ENCODE results near the gene USP2.

USP2 gene, protein sequence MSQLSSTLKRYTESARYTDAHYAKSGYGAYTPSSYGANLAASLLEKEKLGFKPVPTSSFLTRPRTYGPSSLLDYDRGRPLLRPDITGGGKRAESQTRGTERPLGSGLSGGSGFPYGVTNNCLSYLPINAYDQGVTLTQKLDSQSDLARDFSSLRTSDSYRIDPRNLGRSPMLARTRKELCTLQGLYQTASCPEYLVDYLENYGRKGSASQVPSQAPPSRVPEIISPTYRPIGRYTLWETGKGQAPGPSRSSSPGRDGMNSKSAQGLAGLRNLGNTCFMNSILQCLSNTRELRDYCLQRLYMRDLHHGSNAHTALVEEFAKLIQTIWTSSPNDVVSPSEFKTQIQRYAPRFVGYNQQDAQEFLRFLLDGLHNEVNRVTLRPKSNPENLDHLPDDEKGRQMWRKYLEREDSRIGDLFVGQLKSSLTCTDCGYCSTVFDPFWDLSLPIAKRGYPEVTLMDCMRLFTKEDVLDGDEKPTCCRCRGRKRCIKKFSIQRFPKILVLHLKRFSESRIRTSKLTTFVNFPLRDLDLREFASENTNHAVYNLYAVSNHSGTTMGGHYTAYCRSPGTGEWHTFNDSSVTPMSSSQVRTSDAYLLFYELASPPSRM

GRCh38 chr11:119381181-119381988 is at the start of gene USP2:
TSS of gene USP2 (minus strand) at chr11:119381690. CDS start at chr11:119373480, 8,210 bp downstream.
- in situ Hi-C loops (cut with MboI; ENCODE audit: low sequenced_read_pairs): no loop called here

- in situ Hi-C loops (cut with MboI; ENCODE audit: low sequenced_read_pairs): no loop called here
Measured at GRCh38 chr11:119427279-119427678, 45.8 kb upstream of the USP2 start.

DNA sequence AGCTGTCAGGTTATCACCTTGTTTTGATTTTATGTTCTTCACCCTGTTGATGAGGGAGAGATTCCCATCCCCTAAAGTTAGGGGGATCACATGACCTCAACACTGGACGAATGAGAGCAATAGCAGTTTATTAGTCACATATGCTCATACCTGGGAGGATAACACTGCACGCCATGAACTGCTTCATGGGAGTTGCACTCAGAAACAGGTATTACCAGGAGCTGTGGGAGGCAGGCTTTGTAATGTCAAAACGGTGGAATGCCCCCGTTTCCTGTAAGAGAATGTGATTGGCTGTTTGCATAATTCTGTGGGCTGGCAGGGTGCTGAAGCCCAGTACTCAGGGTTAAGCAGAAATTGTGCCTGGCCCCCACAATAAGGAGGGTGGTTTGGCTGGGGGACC is 44.7 kb upstream of the USP2 start:
- in situ Hi-C loops (cut with MboI; ENCODE audit: low sequenced_read_pairs): no loop called here

- in situ Hi-C loops (cut with MboI; ENCODE audit: low sequenced_read_pairs): no loop called here
Measured at GRCh38 chr11:119424775-119425174, 43.3 kb upstream of the USP2 start.

GRCh38 chr11:119424276-119424675 is 42.8 kb upstream of the USP2 start:
- in situ Hi-C loops (cut with MboI; ENCODE audit: low sequenced_read_pairs): no loop called here

GRCh38 chr11:119423509-119424254 is 42.2 kb upstream of the USP2 start:
- in situ Hi-C loops (cut with MboI; ENCODE audit: low sequenced_read_pairs): no loop called here

DNA sequence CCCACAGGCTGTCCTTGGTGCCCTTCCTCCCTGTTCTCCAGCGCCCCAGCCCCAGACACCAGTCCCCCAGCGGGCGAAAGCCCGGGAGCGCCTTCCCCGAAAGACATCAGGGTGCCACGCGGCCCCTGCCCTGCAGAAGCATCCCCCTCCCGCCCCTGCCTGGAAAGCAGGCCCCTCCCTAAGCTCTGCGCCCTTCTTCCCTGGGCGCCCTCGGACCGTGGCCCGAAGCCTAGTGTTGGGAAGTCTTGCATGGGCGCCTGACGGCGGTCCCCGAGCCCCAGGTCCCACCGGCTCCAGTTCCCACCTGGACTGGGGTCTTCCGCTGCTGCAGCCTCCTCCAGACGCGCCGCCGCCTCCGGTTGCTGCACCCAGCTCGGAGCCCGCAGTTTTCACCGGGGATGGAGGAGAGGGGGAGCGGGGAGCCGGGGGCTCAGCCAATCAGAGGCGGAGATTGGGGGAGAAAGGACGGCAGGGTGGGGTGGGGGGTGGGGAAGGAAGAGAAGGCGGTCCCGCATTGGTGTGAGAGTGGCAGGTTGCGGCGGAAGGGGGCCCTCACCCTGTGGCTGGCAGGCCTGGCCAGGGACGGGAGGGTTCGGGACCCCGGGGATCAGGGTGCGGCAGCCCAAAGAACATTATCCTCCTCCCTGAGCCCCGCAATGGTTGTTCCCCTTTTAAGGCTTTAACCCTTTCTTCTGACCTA is 41.5 kb upstream of the USP2 start, which contains the start of gene THY1:
TSS of gene THY1 (minus strand) at position 364 of the 700 bp plus-strand sequence. CDS start 2,267 bp downstream, outside the sequence.
- in situ Hi-C loops (cut with MboI; ENCODE audit: low sequenced_read_pairs): no loop called here

DNA sequence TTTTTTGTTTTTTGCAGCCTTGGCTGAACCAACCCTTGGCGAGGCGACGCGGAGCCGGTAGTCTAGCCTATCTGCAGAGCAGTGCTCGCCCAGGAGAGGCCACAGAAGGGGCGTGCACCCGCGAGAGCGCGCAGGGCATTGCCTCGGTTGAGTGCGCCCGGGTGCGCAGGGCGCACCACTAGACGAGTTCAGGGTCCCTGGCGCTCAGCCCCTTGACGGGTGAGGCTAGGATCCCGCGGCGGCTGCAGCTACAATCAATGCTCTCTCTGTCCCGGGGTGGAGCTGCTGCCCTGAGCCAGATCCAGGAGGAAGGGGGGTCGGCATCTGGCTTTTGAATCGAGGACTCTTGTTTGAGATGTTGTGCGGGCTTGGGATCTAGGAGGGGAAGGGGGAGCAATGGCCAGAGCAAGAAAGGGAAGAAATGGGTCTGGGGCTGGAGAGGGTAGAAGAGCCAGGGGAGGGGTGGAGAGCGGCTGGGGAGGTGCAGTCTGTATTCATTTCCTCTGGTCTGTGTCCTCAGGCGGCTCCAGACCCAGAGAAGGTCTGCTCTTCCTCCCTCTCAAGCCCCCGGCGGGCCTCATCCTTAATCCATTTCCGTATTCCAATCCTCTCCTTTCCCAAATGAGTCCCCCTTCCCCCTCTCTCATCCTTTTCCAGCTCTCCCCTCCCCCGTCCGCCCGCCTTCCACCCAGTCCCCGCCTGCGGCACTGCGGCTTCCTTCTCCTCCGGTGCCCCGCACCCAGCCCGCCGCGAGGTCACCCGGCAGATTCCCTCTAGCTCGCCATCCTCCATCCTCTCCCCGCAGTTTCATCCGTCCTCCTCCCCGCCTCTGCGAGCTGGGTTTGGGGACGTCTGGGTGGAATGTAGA is 40.7 kb upstream of the USP2 start:
- in situ Hi-C loops (cut with MboI; ENCODE audit: low sequenced_read_pairs): no loop called here

GRCh38 chr11:119421351-119421750 is 39.9 kb upstream of the USP2 start:
- in situ Hi-C loops (cut with MboI; ENCODE audit: low sequenced_read_pairs): no loop called here

- in situ Hi-C loops (cut with MboI; ENCODE audit: low sequenced_read_pairs): no loop called here
Measured at GRCh38 chr11:119420631-119421030, 39.1 kb upstream of the USP2 start.

DNA sequence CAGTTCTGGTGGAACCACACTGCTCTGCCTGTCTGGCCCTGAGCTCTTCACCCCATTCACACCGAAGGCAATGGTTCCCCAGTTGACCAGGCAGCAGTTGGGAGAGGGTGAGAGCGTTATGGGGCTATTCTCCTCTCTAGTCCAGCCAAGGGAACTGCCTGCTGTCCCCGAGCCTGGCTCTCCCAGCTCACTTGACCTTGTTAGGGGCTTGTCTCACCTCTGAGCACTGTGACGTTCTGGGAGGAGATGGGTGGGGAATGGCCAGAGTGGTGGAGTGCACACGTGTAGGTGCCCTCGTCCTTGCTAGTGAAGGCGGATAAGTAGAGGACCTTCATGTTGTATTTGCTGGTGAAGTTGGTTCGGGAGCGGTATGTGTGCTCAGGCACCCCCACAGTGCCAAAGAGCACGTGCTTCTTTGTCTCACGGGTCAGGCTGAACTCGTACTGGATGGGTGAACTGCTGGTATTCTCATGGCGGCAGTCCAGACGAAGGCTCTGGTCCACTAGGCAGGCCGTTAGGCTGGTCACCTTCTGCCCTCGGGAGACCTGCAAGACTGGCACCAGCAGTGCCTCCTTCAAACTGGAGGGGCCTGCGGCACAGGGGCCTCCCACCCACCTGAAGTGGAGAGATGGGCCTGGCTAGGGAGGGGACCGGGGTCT is 38.5 kb upstream of the USP2 start:
- in situ Hi-C loops (cut with MboI; ENCODE audit: low sequenced_read_pairs): no loop called here

GRCh38 chr11:119419246-119419645 is 37.8 kb upstream of the USP2 start:
- in situ Hi-C loops (cut with MboI; ENCODE audit: low sequenced_read_pairs): no loop called here

DNA sequence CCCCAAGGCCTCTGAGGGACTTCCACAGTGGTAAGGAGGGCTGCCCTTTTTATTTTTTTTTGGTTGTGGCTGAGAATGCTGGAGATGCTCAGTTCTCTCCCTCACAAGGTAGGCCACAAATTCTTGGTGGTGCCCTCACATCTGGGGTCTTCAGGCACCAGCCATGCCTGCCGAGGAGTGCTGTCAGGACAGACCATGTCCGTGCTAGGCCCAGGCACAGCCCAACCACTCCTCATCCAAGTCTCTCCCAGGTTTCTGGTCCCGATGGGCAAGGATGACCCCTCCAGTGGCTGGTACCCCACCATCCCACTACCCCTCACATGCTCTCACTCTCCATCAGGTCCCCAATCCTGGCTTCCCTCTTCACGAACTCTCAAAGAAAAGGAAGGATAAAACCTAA is 37.3 kb upstream of the USP2 start:
- in situ Hi-C loops (cut with MboI; ENCODE audit: low sequenced_read_pairs): no loop called here

GRCh38 chr11:119417726-119418540 is 36.4 kb upstream of the USP2 start:
- in situ Hi-C loops (cut with MboI; ENCODE audit: low sequenced_read_pairs): no loop called here

GRCh38 chr11:119416606-119417580 is 35.4 kb upstream of the USP2 start:
- in situ Hi-C loops (cut with MboI; ENCODE audit: low sequenced_read_pairs): no loop called here

DNA sequence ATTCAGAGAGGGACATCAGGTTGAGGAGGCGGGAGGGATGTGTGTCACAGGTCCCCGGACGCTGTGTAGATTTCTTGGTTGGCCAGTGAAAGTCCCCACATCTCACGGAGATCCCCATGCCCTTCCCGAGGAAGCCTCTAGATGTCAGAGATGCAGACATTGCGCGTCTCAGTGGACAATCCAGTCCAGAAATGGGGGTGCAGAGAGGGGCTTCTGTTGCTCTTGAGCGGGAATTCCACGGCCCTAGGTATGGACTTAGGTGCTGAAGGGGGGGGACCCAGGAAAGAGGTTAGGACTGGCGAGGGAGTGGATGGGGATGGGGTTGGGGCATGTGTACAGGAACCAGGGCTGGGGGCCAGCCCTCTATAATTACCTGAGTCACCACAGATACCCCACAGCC is 34.5 kb upstream of the USP2 start:
- in situ Hi-C loops (cut with MboI; ENCODE audit: low sequenced_read_pairs): no loop called here

DNA sequence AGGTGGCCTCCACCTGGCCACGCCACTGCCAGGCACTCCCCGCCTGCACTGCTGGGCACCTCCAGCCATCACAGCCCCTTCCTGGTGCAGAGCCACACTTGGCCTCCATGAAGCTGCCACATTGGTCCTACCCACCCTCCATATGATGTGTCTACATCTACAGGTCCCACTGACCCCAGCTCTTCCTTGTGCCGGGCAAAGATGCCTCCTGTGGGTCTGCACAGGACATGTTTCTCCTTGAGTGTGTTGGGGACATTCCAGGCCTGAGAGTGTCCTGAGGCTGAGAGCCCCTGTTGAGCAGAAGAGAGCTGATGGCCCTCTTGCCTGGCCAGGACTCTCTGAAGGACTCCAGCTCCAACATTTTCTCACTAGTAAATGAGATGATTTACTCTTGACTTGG is 34.0 kb upstream of the USP2 start:
- in situ Hi-C loops (cut with MboI; ENCODE audit: low sequenced_read_pairs): no loop called here
